K562 (cell line): Measurements from ENCODE around the gene OSGEPL1. TPM values are rescaled to one million over a fixed set of nuclear protein-coding genes. Genes with fewer than 3 reads are reported as not detected.
A peak's percentile ranks its signal among the peaks of the same experiment; 100 is the strongest.

Experiments
- AFF1 ChIP-seq, 2 experiments: fragments of 450-650 bp; IDR thresholded peaks; 2 replicates each; pipeline ENCODE4 v1.6.1; 2018; ENCODE audit warnings: mild to moderate bottlenecking in 2 of 2, low read depth in 1 of 2; ENCODE audit not compliant: partially characterized antibody in 2 of 2
- BRD9 ChIP-seq: fragments of 450-650 bp; IDR thresholded peaks from 2 replicates; pipeline ENCODE4 v1.6.1; 2018; ENCODE audit warnings: low read depth; ENCODE audit not compliant: partially characterized antibody
- CEBPB ChIP-seq: fragments of 450-650 bp; IDR thresholded peaks from 2 replicates; pipeline ENCODE4 v1.6.1; 2016; ENCODE audit warnings: missing genetic modification characterization, missing compliant biosample characterization
- CREM ChIP-seq: IDR thresholded peaks from 2 replicates; pipeline ENCODE4 v1.6.1; 2014; ENCODE audit warnings: antibody characterized with exemption, low read depth
- EHMT2 ChIP-seq: fragments of 450-650 bp; IDR thresholded peaks from 2 replicates; pipeline ENCODE4 v1.6.1; 2018; ENCODE audit warnings: antibody characterized with exemption
- ELK3 ChIP-seq: fragments of 450-650 bp; formaldehyde crosslinking; IDR thresholded peaks from 2 replicates; pipeline ENCODE4 v1.4.0; 2020; ENCODE audit warnings: mild to moderate bottlenecking
- FOS ChIP-seq: IDR thresholded peaks from 3 replicates; pipeline ENCODE4 v1.6.1; 2011; ENCODE audit not compliant: insufficient read length; ENCODE audit errors: extremely low read depth
- FUS ChIP-seq: fragments of 200-400 bp; formaldehyde crosslinking; optimal IDR thresholded peaks from 2 replicates; pipeline ENCODE3; 2017; ENCODE audit warnings: low read depth, low read length
- ID3 ChIP-seq, 2 experiments: fragments of 250-450 bp in 1 of 2; fragments of 450-650 bp in 1 of 2; sonication (Bioruptor Pico) in 1 of 2; IDR thresholded peaks; 2 replicates each; pipeline versions ENCODE4 v1.6.1 to v1.8.0; 2016 to 2021; ENCODE audit warnings: mild to moderate bottlenecking in 2 of 2, moderate library complexity in 2 of 2, missing compliant biosample characterization in 1 of 2, missing genetic modification characterization in 1 of 2
- KHSRP ChIP-seq: fragments of 450-650 bp; IDR thresholded peaks from 2 replicates; pipeline ENCODE4 v1.6.1; 2017
- NCOA4 ChIP-seq: fragments of 450-650 bp; IDR thresholded peaks from 2 replicates; pipeline ENCODE4 v1.6.1; 2018; ENCODE audit warnings: mild to moderate bottlenecking; ENCODE audit not compliant: partially characterized antibody
- POLR2A ChIP-seq: fragments of 450-650 bp; conservative IDR thresholded peaks from 2 replicates; pipeline ENCODE4 v1.6.1; 2016
- POU5F1 ChIP-seq: fragments of 150-350 bp; IDR thresholded peaks from 2 replicates; pipeline ENCODE4 v1.6.1; 2014; ENCODE audit warnings: borderline replicate concordance, low read length, low read depth, mild to moderate bottlenecking; ENCODE audit not compliant: partially characterized antibody
- RNF219 ChIP-seq: fragments of 250-450 bp; sonication (Bioruptor Pico); IDR thresholded peaks from 2 replicates; pipeline ENCODE4 v1.5.0; 2022; ENCODE audit warnings: mild to moderate bottlenecking
- SIX5 ChIP-seq, 2 experiments: IDR thresholded peaks; 2 replicates each; pipeline ENCODE4 v1.6.1; 2011; ENCODE audit warnings: low read length in 2 of 2, borderline replicate concordance in 1 of 2, low read depth in 1 of 2, mild to moderate bottlenecking in 1 of 2, moderate library complexity in 1 of 2; ENCODE audit not compliant: insufficient read depth in 1 of 2
- SRSF1 ChIP-seq: fragments of 200-400 bp; formaldehyde crosslinking; IDR thresholded peaks from 2 replicates; pipeline ENCODE4 v1.6.1; 2017; ENCODE audit warnings: mild to moderate bottlenecking, low read depth, low read length, moderate library complexity
- STAT5A ChIP-seq: IDR thresholded peaks from 2 replicates; pipeline ENCODE4 v1.6.1; 2012; ENCODE audit warnings: low read length, inconsistent platforms, borderline replicate concordance
- ZBTB9 ChIP-seq: fragments of 450-650 bp; formaldehyde crosslinking; IDR thresholded peaks from 2 replicates; pipeline ENCODE4 v1.4.0; 2020; ENCODE audit warnings: mild to moderate bottlenecking, moderate library complexity
- ZNF695 ChIP-seq: fragments of 450-650 bp; formaldehyde crosslinking; IDR thresholded peaks from 2 replicates; pipeline ENCODE4 v1.4.0; 2020; ENCODE audit warnings: mild to moderate bottlenecking, moderate library complexity
- polyA plus RNA-seq, 8 experiments: library from polyadenylated mRNA; depleted of rRNA in 4 of 8; stranded (reverse) in 5 of 8; unstranded in 3 of 8; fragments of >200 nt; fragmentation: Nextera tagmentation in 2 of 8; fragmentation: Illumina TruSeq in 1 of 8; extraction: Ambion mirVana in 2 of 8; extraction: Trizol in 1 of 8; gene quantifications; 2 replicates each; pipeline versions ENCODE4 v1.2.1 to v1.2.3, GENCODE V29; 2011 to 2014; ENCODE audit warnings: inconsistent platforms in 1 of 8, missing spikeins in 1 of 8
- total RNA-seq, 7 experiments: library from RNA; depleted of rRNA in 6 of 7; stranded (reverse); fragments of >200 nt in 6 of 7; fragmentation: Illumina TruSeq in 2 of 7; extraction: Trizol in 2 of 7; gene quantifications; 2 replicates each; pipeline versions ENCODE4 v1.2.1 to v1.2.3, GENCODE V29; 2011 to 2021; ENCODE audit warnings: low replicate concordance in 1 of 7

Gene OSGEPL1
- total and polyA plus RNA-seq, 9 of the 15 experiments (the other 6 are each of a cell fraction or from before 2014, with no cell fraction given), result 2.5 to 10.8 (median 6.5) TPM

GRCh38 chr2:189762551-189763298 is at the start of gene OSGEPL1 (continued):
- TF ChIP-seq AFF1 (IDR thresholded peaks at IDR 0.05; ENCODE audit: low read depth in 1 of 2, partially characterized antibody in 2 of 2) (no peak), ELK3 (no peak), ID3 (CRISPR knock-in tag; IDR thresholded peaks at IDR 0.05) (no peak), ID3 (tag; IDR thresholded peaks at IDR 0.05) (no peak), KHSRP (no peak), FUS (no peak), SRSF1 (no peak), POLR2A (peak; percentile 91), EHMT2 (no peak), STAT5A (no peak; the same call in 1 of the 2 replicates), SIX5 (IDR thresholded peaks at IDR 0.05; ENCODE audit: borderline replicate concordance in 1 of 2, insufficient read depth in 1 of 2, low read depth in 1 of 2, low read length in 2 of 2) (no peak), CREM (peak; percentile 96), ZBTB9 (CRISPR knock-in tag) (no peak), RNF219 (CRISPR knock-in tag) (no peak), NCOA4 (no peak), FOS (no peak), BRD9 (no peak), POU5F1 (no peak), CEBPB (tag) (no peak), ZNF695 (CRISPR knock-in tag) (no peak)
